Measurements from ENCODE around the gene SNX3.
A peak's percentile ranks its signal among the peaks of the same experiment; 100 is the strongest.

SNX3 gene

GRCh38 chr6:108170332-108171290 is 90.2 kb downstream of the SNX3 start:
- Histone ChIP-seq H3K9me3 (ENCODE audit: low read length) (peaks cover 7% of the 10 kb centered on the region), H2AFZ (ENCODE audit: low read depth, low read length) (no peak overlapping the region), H3K27me3 (ENCODE audit: insufficient read depth, low read length) (peaks cover 98% of the 10 kb centered on the region), H3K4me1 (ENCODE audit: insufficient read depth, low read length) (peaks cover 50% of the 10 kb centered on the region), H3K36me3 (ENCODE audit: insufficient read depth, low read length) (no peaks in the 10 kb centered on the region), H3K4me3 (ENCODE audit: low read length) (no peak overlapping the region)

DNA sequence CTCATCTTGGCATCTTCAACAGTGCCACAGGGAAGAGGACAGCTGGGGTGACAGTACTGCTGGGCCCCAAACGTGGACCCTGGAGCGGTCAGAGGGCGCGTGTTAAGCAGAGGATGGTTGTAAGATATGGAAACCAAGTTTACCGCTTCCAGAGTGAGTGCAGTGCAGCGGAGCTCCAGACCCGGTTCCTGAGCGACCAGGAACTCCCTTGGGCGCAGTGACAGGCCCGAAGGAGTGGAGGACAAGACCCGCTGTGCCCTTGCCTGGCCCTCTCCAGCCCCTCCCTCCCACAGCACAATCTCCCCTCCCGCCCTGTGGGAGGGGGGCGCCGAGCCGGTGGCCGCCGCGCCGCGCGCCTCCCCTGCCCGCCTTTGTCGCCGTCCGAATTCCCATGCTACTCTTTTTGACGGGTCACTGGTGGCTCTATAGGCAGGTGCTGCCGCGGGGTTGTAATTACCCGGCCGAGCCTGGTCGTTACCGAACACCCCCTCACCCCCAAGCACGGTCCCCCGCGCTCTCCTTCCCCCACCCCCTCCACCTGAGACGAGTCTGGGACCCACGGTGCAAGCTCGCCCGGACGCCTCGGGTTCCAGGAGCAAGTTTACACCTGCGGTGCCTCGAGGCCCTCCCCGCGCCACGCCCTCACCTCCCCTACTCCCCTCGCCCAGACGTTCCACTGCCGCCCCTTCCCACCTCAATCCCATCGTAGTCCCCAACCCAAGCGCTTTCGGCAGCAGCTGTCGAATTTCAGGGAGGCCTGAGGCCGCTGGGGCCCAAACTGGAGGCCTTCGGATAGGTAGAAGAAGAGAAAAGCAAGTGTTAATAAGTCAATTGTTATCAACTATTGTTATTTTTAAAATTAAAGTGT is 91.1 kb downstream of the SNX3 start:
- H3K4me3 ChIP-seq (ENCODE audit: low read length): no peak overlapping the region
- H2AFZ ChIP-seq (ENCODE audit: low read depth, low read length): no peak overlapping the region
- peaks cover 5% of the 10 kb centered on the region for H3K9me3 ChIP-seq (ENCODE audit: low read length)
- no peaks in the 10 kb centered on the region for H3K36me3 ChIP-seq (ENCODE audit: insufficient read depth, low read length)
- H3K27me3 ChIP-seq (ENCODE audit: insufficient read depth, low read length): peaks cover 99% of the 10 kb centered on the region
- H3K4me1 ChIP-seq (ENCODE audit: insufficient read depth, low read length): peaks cover 53% of the 10 kb centered on the region

GRCh38 chr6:108168501-108169463 is 92.1 kb downstream of the SNX3 start:
- Histone ChIP-seq H3K9me3 (ENCODE audit: low read length) (peaks cover 4% of the 10 kb centered on the region), H3K27me3 (ENCODE audit: insufficient read depth, low read length) (peaks cover 99% of the 10 kb centered on the region), H3K36me3 (ENCODE audit: insufficient read depth, low read length) (no peaks in the 10 kb centered on the region), H2AFZ (ENCODE audit: low read depth, low read length) (peak overlapping the region; percentile 80), H3K4me1 (ENCODE audit: insufficient read depth, low read length) (peaks cover 62% of the 10 kb centered on the region), H3K4me3 (ENCODE audit: low read length) (peak overlapping the region; percentile 35)

GRCh38 chr6:108168090-108168463 is 92.8 kb downstream of the SNX3 start:
- H3K9me3 ChIP-seq (ENCODE audit: low read length): peaks cover 4% of the 10 kb centered on the region
- no peaks in the 10 kb centered on the region for H3K36me3 ChIP-seq (ENCODE audit: insufficient read depth, low read length)
- H3K27me3 ChIP-seq (ENCODE audit: insufficient read depth, low read length): peaks cover 100% of the 10 kb centered on the region
- H3K4me3 ChIP-seq (ENCODE audit: low read length): peak overlapping the region; percentile 35
- H2AFZ ChIP-seq (ENCODE audit: low read depth, low read length): peak overlapping the region; percentile 80
- H3K4me1 ChIP-seq (ENCODE audit: insufficient read depth, low read length): peaks cover 65% of the 10 kb centered on the region

- Histone ChIP-seq H2AFZ (ENCODE audit: low read depth, low read length) (peak overlapping the region; percentile 80), H3K36me3 (ENCODE audit: insufficient read depth, low read length) (no peaks in the 10 kb centered on the region), H3K27me3 (ENCODE audit: insufficient read depth, low read length) (peaks cover 100% of the 10 kb centered on the region), H3K9me3 (ENCODE audit: low read length) (peaks cover 4% of the 10 kb centered on the region), H3K4me3 (ENCODE audit: low read length) (peak overlapping the region; percentile 35), H3K4me1 (ENCODE audit: insufficient read depth, low read length) (peaks cover 65% of the 10 kb centered on the region)
These were observed 93.3 kb downstream of the SNX3 start for GRCh38 chr6:108167449-108168089.

DNA sequence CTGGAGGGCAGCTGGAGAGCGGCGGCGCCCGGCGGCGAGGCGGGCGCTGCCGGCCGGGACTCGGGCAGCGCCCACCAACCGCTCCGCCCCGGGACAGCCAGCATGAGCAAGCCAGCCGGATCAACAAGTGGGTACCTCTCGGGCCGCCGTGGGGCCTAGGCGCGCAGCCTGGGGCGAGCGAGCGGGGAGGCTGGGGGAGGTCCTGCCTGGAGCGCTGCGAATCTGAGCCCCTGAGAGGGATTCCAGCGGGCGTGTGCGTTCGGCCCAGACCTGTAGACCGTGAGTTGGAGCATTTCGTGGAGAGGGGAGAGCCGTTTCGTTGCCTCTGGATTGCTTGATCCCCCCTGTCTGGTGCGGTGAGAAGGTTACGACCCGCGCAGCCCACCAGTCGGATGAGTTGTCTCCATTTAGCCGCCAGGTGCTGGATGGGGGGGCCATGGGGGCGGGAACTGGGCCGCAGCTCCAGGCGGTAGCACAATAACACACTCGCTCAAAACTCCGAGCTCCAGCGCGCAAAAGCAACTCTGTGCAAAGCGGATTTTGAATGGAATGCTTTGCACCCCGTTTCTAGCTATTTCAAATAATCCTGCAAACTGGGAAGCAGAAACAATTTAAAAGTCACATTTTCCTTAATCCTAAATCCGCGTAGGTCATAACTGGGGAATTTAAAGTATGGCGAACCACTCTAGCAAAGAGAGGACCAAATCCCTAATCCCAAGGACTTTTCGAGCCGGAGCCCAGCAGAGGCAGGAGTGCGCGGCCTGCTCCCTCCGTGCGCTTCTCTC is 94.0 kb downstream of the SNX3 start:
- Histone ChIP-seq H3K4me1 (ENCODE audit: insufficient read depth, low read length) (peaks cover 65% of the 10 kb centered on the region), H2AFZ (ENCODE audit: low read depth, low read length) (peak overlapping the region; percentile 80), H3K9me3 (ENCODE audit: low read length) (peaks cover under 1% of the 10 kb centered on the region), H3K4me3 (ENCODE audit: low read length) (peak overlapping the region; percentile 35), H3K27me3 (ENCODE audit: insufficient read depth, low read length) (peaks cover 100% of the 10 kb centered on the region), H3K36me3 (ENCODE audit: insufficient read depth, low read length) (no peaks in the 10 kb centered on the region)

DNA sequence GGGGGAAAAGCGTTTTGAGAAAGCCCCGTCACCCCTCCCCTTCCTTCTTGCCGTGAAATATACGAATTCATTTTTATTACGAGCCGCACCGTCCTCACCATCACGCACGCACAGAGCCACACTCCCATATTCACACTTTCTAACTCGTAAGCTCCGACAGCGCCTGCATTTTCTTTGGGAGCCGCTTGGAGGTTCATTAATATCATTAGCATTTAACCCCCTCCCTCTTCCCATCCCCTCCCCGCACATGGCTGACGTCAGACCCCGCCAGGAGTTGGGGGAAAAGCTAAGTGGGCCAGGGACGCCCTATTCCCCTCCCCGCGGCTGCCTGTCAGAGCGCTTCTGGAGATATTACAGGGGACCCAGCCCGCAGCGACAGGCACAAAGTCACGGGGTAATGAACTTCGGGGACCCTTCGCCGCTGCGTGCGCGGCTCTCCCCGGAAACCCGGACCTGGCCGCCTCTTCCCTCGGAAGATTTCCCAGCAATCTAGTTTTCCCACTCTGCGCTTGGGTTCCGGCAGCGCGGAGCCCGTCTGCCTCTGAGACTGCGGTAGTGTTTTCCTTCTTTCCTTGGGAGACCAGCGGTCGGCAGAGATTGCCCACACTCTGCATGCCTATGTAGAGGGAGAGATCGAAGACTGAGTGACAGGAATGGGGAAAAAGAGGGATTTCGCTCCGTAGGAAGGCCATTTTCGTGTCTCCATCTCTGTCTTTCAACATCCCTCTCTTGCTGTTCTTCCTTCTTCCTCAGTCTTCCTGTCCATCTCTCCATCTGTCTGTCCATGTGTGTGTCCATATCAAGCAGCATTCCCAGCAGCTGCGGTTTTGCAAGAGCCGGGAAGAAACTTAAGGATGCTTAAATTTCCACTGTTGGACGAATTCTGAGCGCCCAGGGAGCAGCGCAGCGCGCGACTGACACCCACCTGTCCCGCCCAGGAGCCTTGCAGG is 94.9 kb downstream of the SNX3 start, which contains the start of gene NR2E1:
Gene NR2E1, plus strand, starts transcription at position 309 of the 950 bp plus-strand sequence. CDS start 744 bp downstream, outside the sequence.
- Histone ChIP-seq H3K4me1 (ENCODE audit: insufficient read depth, low read length) (peaks cover 62% of the 10 kb centered on the region), H3K27me3 (ENCODE audit: insufficient read depth, low read length) (peaks cover 100% of the 10 kb centered on the region), H3K36me3 (ENCODE audit: insufficient read depth, low read length) (no peaks in the 10 kb centered on the region), H3K4me3 (ENCODE audit: low read length) (peak within 1 kb of the TSS; percentile 35), H3K9me3 (ENCODE audit: low read length) (no peaks in the 10 kb centered on the region), H2AFZ (ENCODE audit: low read depth, low read length) (peak within 1 kb of the TSS; percentile 80)

DNA sequence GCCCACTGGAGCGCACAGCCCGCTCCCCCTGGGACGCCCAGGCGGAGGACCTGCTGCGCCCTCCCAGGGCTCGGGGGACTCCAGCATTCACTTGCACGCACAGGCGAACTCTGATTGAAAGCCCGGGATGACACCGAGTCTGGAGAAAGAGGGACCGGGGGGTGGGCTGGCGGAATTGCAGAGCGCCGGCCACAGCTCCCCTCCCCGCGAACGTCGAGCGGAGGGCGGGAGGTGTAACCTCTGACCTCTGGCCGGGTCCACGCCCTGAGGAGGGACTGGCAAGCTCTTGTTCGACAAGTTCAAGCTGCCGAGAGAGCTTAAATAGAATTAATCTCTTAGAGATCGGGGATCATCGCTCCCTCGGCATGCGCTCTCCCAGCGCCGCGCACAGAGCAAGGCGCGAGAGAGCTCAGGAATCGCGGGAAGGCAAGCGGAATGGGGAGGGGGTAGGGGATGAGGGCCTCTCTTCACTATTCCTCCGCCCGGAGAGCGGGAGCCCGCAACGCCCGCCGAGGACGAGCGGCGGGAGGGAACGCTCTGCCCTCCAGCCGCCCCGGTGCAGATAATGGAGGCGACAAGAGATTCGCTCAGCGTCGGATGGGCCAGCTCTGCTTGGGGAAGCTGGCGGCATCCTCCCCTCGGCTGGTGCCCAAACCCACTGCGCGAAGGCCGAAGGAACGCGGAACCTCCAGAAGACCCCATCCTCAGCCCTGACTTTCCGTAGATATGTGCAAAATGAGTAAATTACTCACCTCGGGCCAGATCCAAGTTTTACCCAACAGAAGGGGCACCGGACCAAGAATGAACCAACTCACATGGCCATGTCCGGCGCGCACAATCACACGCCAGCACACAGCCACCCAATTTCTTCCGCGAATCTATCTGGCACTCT is 95.8 kb downstream of the SNX3 start:
- peak overlapping the region; percentile 9 for H2AFZ ChIP-seq (ENCODE audit: low read depth, low read length)
- H3K4me3 ChIP-seq (ENCODE audit: low read length): peak overlapping the region; percentile 35
- no peaks in the 10 kb centered on the region for H3K36me3 ChIP-seq (ENCODE audit: insufficient read depth, low read length)
- H3K4me1 ChIP-seq (ENCODE audit: insufficient read depth, low read length): peaks cover 60% of the 10 kb centered on the region
- H3K9me3 ChIP-seq (ENCODE audit: low read length): no peaks in the 10 kb centered on the region
- H3K27me3 ChIP-seq (ENCODE audit: insufficient read depth, low read length): peaks cover 99% of the 10 kb centered on the region

GRCh38 chr6:108164543-108164814 is 96.4 kb downstream of the SNX3 start:
- peaks cover 99% of the 10 kb centered on the region for H3K27me3 ChIP-seq (ENCODE audit: insufficient read depth, low read length)
- no peak overlapping the region for H2AFZ ChIP-seq (ENCODE audit: low read depth, low read length)
- H3K9me3 ChIP-seq (ENCODE audit: low read length): no peaks in the 10 kb centered on the region
- no peak overlapping the region for H3K4me3 ChIP-seq (ENCODE audit: low read length)
- H3K36me3 ChIP-seq (ENCODE audit: insufficient read depth, low read length): no peaks in the 10 kb centered on the region
- H3K4me1 ChIP-seq (ENCODE audit: insufficient read depth, low read length): peaks cover 58% of the 10 kb centered on the region
